Activated naive CD4-positive, alpha-beta T cell (primary cell): ENCODE measurements around the gene GNA12.
"Not testable (repeated sequence)": the region's sequence is repeated elsewhere in the genome, so short reads cannot be mapped to it uniquely, and the experiment has no call there.

Source experiments
- DNase-seq, 4 experiments: peaks; one replicate each; lab custom pipeline; 2025; lab: John Stamatoyannopoulos, UW

Gene GNA12

DNA sequence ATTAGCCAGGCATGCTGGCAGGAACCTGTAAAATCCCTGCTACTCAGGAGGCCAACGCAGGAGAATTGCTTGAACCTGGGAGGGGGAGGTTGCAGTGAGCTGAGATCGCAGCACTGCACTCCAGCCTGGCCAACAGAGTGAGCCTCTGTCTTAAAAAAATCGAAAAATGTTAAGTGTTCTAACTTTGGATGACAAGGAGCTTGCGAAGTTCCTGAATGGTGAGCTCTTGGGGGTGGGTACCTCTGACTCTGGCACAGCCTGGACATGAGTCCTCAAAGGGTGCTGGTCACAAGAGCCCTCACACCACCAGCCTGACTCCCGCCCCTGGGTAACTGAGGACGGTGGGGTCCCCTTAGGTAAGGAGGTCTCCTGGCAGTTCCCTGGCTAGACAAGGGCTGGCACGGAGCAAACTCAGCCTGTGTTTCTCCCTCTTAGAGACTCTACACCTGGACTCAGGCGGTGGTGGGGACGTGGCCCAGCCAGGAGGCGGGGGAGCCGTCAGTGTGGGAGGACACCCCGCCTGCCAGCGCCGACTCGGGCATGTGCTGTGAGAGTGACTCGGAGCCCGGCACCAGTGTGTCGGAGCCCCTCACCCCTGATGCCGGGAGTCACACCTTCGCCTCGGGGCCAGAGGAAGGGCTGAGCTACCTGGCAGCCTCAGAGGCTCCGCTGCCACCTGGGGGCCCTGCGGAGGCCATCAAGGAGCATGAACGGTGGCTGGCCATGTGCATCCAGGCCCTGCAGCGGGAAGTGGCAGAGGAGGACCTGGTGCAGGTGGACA is 132.0 kb downstream of the GNA12 start:
- DNase-seq, result no peak

DNA sequence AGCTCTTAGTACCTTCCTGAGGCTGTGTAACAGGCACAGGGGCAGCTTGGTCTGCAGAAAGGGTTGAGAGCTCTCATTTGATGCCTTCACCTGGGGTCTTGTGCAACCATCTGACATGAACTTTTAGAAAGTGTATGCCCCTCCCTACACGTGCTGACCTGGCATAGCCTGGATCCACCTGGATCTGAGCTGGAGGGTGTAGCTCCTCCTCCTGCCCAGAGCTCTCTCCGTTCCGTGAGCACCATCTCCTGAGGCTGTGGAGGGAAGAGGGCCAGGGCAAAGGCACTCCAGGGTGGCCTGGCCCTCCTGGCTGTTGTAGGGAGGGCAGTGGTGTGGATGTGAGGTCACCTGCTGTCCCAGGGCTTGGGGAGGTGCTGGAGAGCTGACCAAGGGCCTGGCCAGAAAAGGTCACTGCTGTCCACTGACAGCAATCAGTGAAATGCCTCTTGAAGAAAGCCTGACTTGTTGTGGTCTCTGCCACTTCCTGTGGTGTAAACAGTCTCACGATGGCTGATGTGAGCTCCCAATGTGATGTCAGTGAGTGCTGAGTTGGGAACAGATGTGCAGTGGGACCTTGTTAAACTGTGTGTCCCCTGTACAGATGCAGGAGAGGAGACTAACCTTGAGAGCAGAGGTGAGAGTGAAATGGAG is 133.1 kb downstream of the GNA12 start:
- no peak for DNase-seq

DNA sequence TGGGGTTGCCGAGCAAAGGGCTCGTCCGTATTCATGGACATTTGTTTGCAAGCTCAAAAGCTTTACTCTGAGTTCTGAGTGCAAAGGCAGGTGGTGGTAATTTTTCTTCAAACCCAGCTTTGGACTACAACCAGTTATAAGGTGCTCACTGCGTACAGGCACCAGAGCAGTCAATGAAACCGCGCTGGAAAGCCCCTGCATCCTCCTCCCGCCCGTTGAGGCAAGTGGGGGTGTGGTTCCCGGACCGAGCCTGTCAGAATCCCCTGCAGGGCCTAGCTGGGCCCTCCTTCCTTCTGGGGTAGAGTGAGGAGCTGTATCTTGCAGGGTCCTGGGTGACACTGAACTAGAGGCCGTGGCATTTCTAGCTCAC is 133.8 kb downstream of the GNA12 start:
- no peak for DNase-seq

DNA sequence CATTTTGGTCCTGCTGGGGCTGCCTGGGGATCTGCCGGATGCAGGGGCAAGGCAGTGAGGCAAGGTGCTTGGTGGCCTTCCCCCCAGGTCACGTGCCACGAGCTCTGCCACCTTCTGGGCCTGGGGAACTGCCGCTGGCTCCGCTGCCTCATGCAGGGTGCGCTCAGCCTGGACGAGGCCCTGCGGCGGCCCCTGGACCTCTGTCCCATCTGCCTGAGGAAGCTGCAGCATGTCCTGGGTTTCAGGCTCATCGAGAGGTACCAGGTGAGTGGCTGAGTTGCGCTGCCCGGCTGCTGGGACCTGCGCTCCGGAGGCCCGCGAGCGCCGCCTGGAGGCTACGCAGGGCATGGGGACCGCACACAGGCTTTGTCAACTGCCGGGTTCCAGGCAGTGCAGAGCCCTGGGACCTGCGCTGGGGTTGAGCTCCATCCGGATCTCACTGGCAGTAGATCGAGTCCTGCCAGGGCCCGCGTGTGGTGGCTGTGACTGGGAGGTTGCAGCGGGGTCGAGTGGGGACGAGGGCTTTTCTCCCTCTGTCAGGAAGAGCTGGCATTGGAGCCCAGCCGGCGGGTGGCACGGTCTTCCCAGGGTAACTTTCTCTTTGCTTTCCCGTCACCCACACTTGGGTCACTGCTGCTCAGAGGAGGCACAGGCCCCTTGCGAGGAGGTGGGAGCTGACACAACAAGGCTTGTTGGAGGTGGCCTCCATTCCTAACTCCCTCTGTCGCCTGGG is 134.4 kb downstream of the GNA12 start:
- DNase-seq, result peak; percentile 40 to 71 (median 52)

DNA sequence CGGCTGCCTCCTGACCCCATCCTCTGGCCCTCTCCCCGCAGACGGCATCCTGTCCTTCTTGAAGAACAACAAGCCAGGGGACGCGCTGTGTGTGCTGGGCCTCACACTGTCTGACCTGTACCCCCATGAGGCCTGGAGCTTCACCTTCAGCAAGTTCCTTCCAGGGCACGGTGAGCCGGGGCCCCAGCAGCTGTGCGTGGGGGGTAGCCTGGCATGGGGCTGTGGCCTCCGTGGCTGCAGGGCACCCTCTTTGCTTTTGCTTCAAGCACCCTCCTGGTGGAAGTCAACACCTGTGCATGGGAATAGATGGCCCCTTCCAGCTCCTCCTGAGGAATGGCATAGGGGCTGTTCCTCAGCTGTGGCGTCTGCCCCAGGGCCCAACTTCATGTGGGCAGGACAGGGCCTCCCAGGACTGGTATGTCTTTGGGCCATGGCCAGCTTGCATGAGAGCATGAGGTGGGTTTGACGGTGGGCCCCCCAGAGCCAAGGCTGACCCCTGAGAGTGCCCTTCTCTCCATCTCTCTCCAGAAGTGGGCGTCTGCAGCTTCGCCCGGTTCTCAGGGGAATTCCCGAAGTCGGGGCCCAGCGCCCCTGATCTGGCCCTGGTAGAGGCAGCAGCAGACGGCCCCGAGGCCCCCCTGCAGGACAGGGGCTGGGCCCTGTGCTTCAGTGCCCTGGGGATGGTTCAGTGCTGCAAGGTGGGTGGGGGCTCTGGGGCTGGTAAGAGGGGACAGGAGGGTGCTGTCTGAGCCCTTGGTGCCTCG is 135.4 kb downstream of the GNA12 start:
- no peak for DNase-seq

DNA sequence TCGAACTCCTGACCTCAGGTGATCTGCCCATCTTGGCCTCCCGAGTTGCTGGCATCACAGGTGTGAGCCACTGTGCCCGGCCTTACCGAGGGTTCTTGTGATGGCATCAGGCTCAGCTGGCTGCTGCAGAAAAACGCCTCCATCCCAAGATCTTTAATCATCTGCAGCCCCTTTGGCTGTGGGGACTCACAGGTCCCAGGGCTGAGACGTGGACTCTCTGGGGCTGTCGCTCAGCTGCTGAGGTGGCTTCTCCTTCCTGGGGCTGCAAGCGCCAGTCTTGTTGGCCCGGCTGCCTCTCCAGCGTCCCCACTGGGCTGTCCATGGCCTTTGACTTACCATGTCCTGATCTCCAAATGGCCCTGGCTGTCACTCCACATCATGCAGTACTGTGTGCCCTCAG is 136.1 kb downstream of the GNA12 start:
- no peak for DNase-seq

DNA sequence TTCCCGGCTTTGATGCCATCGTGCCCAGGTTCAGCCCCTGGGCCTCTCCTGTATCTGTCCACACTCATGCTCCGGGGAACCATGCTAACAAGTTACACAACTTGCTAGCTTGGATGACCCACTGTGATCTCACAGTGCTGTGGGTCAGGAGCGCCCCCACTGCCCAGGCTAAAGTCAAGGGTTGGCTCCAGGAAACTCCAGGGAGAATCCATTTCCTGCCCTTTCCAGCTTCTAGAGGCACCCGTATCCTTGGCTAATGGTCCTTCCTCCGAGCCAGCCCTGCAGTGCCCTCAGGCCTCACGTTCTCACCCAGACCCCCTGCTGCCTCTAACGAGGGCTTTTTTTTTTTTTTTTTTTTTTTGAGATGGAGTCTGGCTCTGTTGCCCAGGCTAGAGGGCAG is 136.6 kb downstream of the GNA12 start:
- DNase-seq, result no peak

DNA sequence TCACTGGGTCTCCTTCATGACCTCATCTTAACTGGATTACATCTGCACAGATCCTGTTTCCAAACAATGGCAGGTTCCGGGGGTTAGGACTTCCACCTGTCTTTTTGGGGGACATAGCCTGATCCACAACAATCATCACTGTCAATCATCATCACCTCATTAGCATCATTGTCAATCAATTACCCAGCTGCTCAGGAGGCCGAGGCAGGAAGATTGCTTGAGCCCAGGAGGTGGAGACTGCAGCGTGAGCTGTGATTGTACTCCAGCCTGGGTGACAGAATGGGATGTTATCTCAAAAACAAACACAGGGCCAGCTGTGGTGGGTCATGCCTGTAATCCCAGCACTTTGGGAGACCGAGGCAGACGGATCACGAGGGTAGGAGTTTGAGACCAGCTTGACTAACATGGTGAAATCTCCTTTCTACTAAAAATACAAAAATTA is 137.4 kb downstream of the GNA12 start:
- no peak for DNase-seq

DNA sequence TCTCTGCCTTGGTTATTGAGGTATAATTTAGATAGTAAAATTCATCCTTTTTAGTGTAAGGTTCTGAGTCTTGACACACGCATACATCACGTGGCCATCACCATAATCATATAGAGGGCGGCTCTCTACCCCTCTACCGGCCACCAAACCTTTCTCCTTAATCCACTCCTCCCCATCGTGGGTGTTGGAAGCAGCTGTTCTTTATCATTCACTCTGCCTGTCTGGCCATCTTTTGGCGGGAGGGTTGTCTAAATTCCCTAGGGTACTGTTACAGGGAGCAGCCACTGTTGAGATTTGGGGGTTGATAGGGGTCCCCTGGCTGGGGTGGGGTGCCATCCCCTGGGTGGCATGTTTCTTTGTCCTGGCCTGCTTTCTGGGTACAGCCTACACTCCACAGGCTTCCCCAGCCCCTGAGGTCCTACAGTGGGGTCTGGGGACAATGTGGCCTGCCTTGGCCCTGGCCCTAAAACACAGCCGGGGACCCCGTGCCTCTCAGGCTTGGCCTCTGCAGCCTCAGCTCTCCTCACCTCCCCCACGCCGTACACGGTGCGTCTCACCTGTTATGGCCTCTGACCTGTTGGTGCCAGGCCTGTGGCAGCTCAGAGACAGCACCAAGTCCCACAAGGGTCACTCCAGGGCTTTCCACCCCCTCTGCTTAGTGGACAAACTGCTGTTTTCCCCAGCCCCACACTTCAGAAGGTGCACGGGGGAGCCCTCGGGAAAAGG is 138.6 kb downstream of the GNA12 start:
- DNase-seq, result no peak

DNA sequence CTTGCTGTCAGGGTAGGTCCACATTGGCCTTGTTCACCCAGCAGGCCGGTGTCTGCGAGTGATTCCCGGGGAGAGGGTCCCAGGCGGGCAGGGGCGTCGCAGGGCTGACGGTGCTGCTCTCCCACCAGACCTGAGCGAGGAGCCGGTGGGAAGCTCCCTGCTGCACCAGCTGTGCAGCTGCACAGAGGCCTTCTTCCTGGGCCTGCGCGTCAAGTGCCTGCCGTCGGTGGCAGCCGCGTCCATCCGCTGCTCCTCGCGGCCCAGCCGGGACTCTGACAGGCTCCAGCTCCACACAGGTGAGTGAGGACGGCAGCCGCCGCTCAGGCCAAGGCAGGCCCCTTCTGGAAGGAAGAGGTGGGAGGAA is 141.5 kb downstream of the GNA12 start:
- DNase-seq, result no peak

DNA sequence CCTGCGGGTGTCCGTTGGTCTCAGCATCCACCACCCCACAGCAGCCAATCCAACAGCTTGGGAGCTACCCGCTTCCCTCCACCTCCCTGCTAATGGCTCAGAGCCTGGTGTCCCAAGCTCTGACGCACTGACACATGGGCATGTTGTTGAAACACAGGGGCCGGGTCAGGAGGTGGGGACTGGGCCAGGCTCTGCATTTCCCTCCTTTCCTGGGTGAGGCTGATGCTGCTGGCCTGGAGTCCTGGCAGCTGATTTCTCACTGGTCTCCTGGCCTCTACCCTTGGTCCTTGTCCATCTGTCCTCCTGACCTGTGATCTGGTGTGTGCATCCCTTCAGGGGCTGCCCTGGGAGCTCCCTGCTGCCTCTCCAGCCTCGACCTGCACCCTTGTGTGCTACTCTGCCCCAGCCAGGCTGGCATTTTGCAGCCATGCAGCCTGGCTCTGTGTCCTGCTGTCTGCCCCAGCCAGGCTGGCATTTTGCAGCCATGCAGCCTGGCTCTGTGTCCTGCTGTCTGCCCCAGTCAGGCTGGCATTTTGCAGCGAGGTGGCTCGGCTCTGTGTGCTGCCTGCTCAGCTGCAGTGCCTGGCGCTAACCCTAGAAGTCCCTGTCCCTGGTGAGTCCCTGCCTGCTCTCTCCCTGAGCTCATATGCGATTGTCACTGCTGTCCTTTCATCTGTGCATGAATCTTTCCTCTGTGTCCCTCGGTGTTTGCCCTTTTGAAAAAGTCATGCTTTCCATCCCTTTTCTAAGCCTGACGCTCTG is 142.1 kb downstream of the GNA12 start:
- no peak for DNase-seq

DNA sequence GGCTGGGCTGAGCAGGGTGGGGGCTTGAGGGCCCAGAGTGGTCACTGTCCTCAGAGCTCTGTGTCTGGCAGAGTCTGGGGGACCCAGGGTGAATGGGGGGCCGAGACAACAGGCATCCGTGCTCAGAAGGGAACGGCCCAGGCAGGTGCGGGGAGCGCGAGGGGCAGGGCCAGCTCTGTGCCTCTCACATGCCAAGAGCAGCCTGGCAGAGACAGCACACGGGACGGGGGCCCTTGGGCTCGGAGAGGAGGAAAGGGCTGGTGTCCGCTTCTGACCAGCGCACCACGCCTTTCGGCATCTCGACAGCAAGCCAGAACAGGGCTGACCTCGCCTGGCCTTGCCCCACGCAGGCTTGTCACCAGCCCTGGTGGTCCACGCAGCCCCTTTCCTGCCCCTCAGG is 142.7 kb downstream of the GNA12 start:
- no peak for DNase-seq

DNA sequence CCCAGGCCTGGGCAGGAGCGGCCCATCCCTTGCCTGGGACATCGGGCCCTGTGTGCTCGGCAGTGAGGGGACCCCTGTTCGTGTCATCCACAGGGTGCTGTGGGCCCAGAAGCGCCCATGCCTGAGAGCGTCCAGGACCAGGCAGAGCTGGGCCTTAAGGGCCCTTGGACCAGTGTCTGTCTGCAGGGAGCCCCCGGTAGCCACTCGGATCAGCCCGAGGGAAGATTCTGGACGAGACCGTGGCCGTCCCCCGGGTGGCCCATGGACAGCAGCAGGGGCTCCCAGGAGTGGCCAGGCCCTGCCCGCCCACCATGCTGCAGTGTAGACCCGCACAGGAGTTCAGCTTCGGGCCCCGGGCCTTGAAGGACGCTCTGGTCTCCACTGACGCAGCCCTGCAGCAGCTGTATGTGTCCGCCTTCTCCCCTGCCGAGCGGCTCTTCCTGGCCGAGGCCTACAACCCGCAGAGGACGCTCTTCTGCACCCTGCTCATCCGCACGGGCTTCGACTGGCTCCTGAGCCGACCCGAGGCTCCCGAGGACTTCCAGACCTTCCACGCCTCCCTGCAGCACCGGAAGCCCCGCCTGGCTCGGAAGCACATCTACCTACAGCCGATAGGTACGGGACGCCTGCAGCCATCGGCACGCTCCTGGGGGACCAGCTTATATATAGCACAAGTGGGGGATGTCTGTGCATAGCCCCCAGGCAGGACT is 143.8 kb downstream of the GNA12 start:
- DNase-seq, result no peak

DNA sequence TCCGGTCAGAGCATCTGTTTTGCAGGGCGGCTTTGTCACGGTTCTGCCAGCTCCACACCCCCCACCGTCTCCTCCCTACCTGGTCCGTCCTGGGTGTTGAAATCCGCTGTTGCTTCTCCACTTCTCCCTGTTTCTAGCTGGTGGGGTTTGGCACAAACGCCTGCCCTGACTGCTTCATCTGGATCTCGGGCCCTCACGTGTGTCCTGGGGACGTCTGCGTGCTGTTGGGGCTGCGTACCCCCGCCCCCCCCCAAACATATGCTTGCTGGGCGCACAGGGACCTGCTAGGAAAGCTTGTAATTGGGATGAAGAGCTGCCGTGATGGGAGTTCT is 144.9 kb downstream of the GNA12 start:
- DNase-seq, result no peak

DNA sequence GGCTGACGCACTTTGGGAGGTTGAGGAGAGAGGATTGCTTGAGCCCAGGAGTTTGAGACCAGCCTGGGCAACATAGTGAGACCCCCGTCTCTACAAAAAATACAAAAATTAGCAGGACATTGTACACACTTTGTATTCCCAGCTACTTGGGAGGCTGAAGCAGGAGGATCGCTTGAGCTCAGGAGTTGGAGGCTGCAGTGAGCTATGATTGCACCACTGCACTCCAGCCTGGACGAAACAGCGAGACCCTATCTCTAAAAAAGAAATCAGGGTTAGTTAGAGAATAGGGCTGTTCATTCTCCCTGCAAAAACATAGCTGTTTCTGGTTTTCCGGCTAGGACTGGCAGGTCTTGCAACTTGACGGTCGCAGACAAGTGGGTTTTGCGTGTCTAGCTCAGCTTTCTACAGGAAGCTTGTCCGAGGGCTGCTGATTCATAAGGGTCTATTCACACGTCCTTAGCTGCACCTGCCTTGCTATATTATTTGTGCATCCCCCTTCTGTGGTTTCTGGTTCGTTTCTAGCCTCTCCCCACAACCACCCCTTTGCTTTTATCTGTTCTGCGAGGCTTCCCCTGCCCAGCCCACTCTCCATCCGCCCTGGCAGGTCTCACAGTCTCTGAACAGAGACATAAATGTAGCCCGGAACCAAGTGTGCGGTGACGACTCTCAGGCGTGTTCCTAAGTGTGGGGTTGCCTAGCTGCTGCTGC is 145.4 kb downstream of the GNA12 start:
- DNase-seq, result peak in 2 of 4 experiments; percentile 42

DNA sequence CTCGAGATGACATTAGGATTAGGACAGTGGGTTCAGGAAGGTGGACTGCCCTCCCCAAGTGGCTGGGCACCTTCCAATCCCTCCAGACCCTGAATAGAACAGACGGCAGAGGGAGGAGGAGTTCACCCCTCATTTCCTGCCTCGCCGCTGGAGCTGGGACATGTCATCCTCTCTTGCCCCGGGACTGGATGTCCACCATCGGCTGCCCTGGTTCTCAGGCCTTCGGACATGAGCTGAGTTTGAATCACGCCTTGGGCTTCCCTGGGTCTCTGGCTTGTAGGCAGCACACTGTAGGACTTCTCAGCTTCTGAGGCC is 150.0 kb downstream of the GNA12 start:
- not testable (repeated sequence) for DNase-seq

DNA sequence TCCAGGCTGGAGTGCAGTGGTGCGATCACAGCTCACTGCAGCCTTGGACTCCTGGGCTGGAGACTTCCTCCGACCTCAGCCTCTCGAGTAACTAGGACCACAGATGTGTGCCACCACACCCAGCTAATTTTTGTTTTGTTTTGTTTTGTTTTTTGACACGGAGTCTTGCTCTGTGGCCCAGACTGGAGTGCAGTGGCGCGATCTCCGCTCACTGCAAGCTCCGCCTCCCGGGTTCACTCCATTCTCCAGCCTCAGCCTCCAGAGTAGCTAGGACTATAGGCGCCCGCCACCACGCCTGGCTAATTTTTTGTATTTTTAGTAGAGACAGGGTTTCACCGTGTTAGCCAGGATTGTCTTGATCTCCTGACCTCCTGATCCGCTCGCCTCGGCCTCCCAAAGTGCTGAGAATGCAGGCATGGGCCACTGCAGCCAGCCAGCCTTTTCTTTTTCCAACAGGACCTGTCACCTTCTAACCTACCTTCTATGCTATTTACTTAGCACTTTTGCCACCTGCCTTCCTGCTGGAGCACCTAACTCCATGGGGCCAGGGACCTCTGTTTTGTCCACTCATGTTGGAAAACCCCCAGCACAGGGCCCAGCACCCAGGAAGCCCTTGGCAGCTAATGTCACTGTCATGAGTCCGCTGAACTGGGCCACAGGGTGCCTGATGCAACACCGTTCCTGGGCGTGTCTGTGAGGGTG is 150.5 kb downstream of the GNA12 start:
- DNase-seq, result not testable (repeated sequence)

DNA sequence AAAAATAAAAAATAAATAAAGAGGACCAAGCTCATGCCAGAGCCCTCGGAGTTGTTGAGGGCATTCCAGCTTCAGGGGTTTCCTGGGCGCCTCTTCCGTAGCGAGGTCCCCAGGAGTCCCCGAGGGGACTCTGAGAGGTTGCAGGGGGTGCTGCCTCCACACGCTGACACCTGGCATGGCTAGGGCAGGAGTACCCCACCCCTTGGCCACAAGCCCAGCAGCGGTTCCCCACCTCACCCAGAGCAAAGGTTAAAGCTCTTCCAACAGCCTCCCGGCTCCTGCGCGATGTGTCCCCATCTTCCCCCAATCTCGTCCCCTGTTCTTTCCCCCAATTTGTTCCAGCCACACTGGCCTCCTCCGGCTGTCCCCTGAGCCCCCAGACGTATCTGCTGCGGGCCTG is 151.6 kb downstream of the GNA12 start:
- DNase-seq, result no peak

DNA sequence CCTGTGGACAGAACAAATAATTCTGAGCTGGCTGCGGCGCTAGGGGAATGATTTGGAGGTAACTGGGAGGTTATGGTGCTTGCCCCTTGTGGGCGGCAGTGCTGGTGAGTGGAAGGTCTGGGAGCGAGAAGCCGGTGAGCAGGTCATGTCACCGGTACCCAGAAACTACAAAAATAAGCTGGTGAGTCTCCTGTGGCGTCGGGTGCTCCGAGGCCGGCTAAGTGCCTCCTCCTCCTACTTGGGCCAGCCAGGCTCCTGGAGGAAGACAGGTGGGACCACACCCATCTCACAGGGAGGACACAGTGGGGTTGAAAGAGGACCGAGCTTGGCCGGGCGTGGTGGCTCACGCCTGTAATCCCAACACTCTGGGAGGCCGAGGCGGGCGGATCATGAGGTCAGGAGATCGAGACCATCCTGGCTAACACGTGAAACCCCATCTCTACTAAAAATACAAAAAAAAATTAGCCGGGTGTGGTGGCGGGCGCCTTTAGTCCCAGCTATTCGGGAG is 152.1 kb downstream of the GNA12 start:
- DNase-seq, result not testable (repeated sequence)
